Small intestine (tissue), 7 donors: ENCODE results near the gene ZFR. TPM values are rescaled to one million over a fixed set of nuclear protein-coding genes. Genes with fewer than 3 reads are reported as not detected.
"Not testable (repeated sequence)": the region's sequence is repeated elsewhere in the genome, so short reads cannot be mapped to it uniquely, and the experiment has no call there.

Source experiments
- DNase-seq, 2 donors: peaks; one replicate each; pipeline versions ENCODE4 v3.0.0 to v3.0.0-alpha.2; 2013
- FAIRE-seq: peaks from 2 replicates; lab custom pipeline; 2012; peaks lifted over from hg19 to GRCh38; lab: Jason Lieb, UNC
- H3K27ac ChIP-seq, 3 donors: one replicate each; pipeline ENCODE4 v1.5.1; 2013; ENCODE audit warnings: low read length in 2 of 3, mild to moderate bottlenecking in 2 of 3, control low read depth in 1 of 3, inconsistent platforms in 1 of 3, low read depth in 1 of 3, moderate library complexity in 1 of 3
- H3K27me3 ChIP-seq, 3 donors: one replicate each; pipeline ENCODE4 v1.6.1; 2013; ENCODE audit warnings: low read length in 3 of 3, inconsistent platforms in 1 of 3; ENCODE audit not compliant: control insufficient read depth in 3 of 3, insufficient read depth in 3 of 3
- H3K36me3 ChIP-seq, 3 donors: one replicate each; pipeline ENCODE4 v1.6.1; 2013; ENCODE audit warnings: low read length in 3 of 3, inconsistent platforms in 1 of 3, low read depth in 1 of 3, mild to moderate bottlenecking in 1 of 3, moderate library complexity in 1 of 3; ENCODE audit not compliant: control insufficient read depth in 3 of 3, insufficient read depth in 2 of 3
- H3K4me1 ChIP-seq, 3 donors: one replicate each; pipeline ENCODE4 v1.6.1; 2013; ENCODE audit warnings: low read length in 2 of 3, inconsistent platforms in 1 of 3, low read depth in 1 of 3, mild to moderate bottlenecking in 1 of 3, moderate library complexity in 1 of 3; ENCODE audit not compliant: control insufficient read depth in 3 of 3, insufficient read depth in 2 of 3
- H3K4me3 ChIP-seq, 3 donors: one replicate each; pipeline ENCODE4 v1.5.1; 2013; ENCODE audit warnings: low read length in 3 of 3, control low read depth in 1 of 3, inconsistent platforms in 1 of 3, low read depth in 1 of 3, mild to moderate bottlenecking in 1 of 3, moderate library complexity in 1 of 3
- H3K9me3 ChIP-seq, 2 donors: one replicate each; pipeline ENCODE4 v1.6.1; 2013; ENCODE audit warnings: low read depth in 1 of 2, low read length in 1 of 2; ENCODE audit not compliant: control insufficient read depth in 2 of 2, insufficient read depth in 1 of 2
- WGBS, 3 donors: extraction: QIAGEN DNeasy Blood & Tissue Kit; methylation state at CpG; one replicate each; pipeline ENCODE4 v1.1.7; 2013; 5-methylcytosine and 5-hydroxymethylcytosine counted together
- polyA plus RNA-seq, 4 donors: library from polyadenylated mRNA; stranded (reverse) in 3 of 4; unstranded in 1 of 4; fragments of 200-250 nt in 3 of 4; fragments of 120-200 nt in 1 of 4; gene quantifications; one replicate each; pipeline versions ENCODE4 v1.2.1 to v1.2.3, GENCODE V29; 2013
- donor health status: healthy with polysubstance abuse.
- donor health status: control.
- donor health status: control.
- donor health status: Bipolar disorder and iron deficiency.
- donor health status: healthy.

ZFR gene
- polyA plus RNA-seq, 4 donors, result 28.2 to 71.0 (median 30.3) TPM

DNA sequence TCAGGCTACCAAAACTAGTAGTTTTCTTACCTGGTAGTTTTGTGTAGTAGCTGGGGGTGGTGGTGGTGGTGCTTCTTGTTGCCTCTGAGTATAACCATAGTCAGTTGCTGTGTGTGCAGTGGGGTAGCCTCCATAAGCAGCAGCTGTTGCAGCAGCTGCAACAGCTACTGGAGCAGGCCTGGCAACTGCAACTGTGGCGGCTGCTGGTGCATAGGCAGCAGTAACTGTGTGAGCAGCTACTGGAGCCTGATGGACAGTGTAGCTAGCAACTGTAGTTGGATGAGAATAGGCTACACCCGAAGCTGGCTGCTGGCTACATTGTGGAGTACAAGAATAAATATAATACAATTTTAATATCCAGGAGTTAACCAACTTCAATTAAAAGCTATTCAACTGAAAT, 24.7 kb downstream of the ZFR start:
- Histone ChIP-seq H3K36me3 (peaks cover 2 to 34% (median 10%) of the 10 kb centered on the region in 3 donors), H3K4me3 (no peak overlapping the region), H3K9me3 (no peaks in the 10 kb centered on the region), H3K27me3 (no peaks in the 10 kb centered on the region), H3K4me1 (peaks cover 0 to 2% (median 0%) of the 10 kb centered on the region in 3 donors), H3K27ac (no peak overlapping the region)
- WGBS, 3 donors, result 71 to 91% (median 78%) methylated on average over 2 of the region's 2 CpGs
- DNase-seq, result no peak
- no peak for FAIRE-seq

GRCh38 chr5:32413466-32414263, 30.9 kb downstream of the ZFR start:
- peaks cover 12 to 33% (median 12%) of the 10 kb centered on the region in 3 donors for H3K36me3 ChIP-seq
- no peaks in the 10 kb centered on the region for H3K27me3 ChIP-seq
- H3K27ac ChIP-seq, result no peak overlapping the region
- H3K4me1 ChIP-seq, result no peaks in the 10 kb centered on the region
- no peak for DNase-seq
- no peaks in the 10 kb centered on the region for H3K9me3 ChIP-seq
- FAIRE-seq, result no peak
- WGBS, 3 donors, result 95 to 99% (median 95%) methylated on average over 3 of the region's 3 CpGs
- no peak overlapping the region for H3K4me3 ChIP-seq

GRCh38 chr5:32410630-32411029, 33.9 kb downstream of the ZFR start:
- H3K4me1 ChIP-seq, result no peaks in the 10 kb centered on the region
- DNase-seq (no peak), FAIRE-seq (no peak)
- H3K36me3 ChIP-seq, result peaks cover 8 to 29% (median 15%) of the 10 kb centered on the region in 3 donors
- no peaks in the 10 kb centered on the region for H3K27me3 ChIP-seq
- no peaks in the 10 kb centered on the region for H3K9me3 ChIP-seq
- no peak overlapping the region for H3K27ac ChIP-seq
- H3K4me3 ChIP-seq, result no peak overlapping the region

GRCh38 chr5:32406650-32407049, 37.9 kb downstream of the ZFR start:
- H3K27ac ChIP-seq, result no peak overlapping the region
- H3K4me3 ChIP-seq, result no peak overlapping the region
- H3K27me3 ChIP-seq, result no peaks in the 10 kb centered on the region
- H3K4me1 ChIP-seq, result no peaks in the 10 kb centered on the region
- 87 to 96% (median 90%) methylated on average over 2 of the region's 2 CpGs for WGBS, 3 donors
- H3K36me3 ChIP-seq, result peaks cover 17 to 32% (median 19%) of the 10 kb centered on the region in 3 donors
- FAIRE-seq (no peak), DNase-seq (no peak)
- no peaks in the 10 kb centered on the region for H3K9me3 ChIP-seq

GRCh38 chr5:32405507-32405906, 39.0 kb downstream of the ZFR start:
- FAIRE-seq, result no peak

DNA sequence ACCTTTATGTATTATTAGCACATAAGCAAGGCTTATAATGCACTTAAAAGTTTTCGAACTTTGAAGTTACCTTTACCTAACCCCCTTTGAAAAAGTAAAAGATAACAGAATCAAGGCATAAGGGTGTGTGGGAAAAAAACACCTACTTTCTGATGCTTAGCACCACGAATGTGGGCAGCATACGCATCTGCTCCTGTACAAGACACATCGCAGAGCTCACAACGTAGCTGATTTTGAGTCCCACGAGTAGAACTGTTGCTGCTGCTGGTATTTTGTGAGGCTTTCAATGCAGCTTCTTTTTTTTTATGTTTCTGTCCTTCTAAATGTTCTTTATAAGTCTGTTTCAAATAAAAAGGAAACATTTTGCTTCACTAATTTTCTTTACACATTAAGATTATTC, 40.8 kb downstream of the ZFR start:
- H3K27ac ChIP-seq, result no peak overlapping the region
- WGBS, 3 donors, result 88 to 94% (median 89%) methylated on average over 6 of the region's 6 CpGs
- peaks cover 14 to 27% (median 22%) of the 10 kb centered on the region in 3 donors for H3K36me3 ChIP-seq
- no peaks in the 10 kb centered on the region for H3K27me3 ChIP-seq
- no peak overlapping the region for H3K4me3 ChIP-seq
- DNase-seq (no peak), FAIRE-seq (no peak)
- H3K9me3 ChIP-seq, result no peaks in the 10 kb centered on the region
- H3K4me1 ChIP-seq, result no peaks in the 10 kb centered on the region

More at GRCh38 chr5:32405507-32405906, 39.0 kb downstream of the ZFR start:
- H3K27ac ChIP-seq, result no peak overlapping the region
- DNase-seq, result no peak
- WGBS, 3 donors, result 94 to 97% (median 95%) methylated on average over 5 of the region's 5 CpGs
- H3K4me3 ChIP-seq, result no peak overlapping the region
- no peaks in the 10 kb centered on the region for H3K4me1 ChIP-seq
- no peaks in the 10 kb centered on the region for H3K9me3 ChIP-seq
- peaks cover 16 to 34% (median 16%) of the 10 kb centered on the region in 3 donors for H3K36me3 ChIP-seq
- H3K27me3 ChIP-seq, result no peaks in the 10 kb centered on the region

DNA sequence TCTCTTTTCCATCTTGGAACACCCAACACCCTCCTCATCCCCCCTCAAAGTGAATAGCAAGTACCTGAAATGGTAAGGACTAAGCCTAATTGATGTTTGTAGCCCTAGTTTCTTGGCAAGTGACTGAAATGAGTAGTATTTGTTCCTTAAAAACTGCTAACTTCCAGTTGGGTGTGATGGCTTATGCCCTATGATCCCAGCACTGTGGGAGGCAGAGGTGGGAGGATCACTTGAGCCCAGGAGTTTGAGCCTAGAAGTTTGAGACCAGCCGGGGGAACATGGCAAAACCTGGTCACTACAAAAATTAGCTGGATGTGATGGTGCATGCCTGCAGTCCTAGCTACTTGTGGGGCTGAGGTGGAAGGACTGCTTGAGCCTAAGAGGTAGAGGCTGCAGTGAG, 44.1 kb downstream of the ZFR start:
- no peak overlapping the region for H3K27ac ChIP-seq
- no peaks in the 10 kb centered on the region for H3K9me3 ChIP-seq
- DNase-seq (no peak), FAIRE-seq (no peak)
- no peak overlapping the region for H3K4me3 ChIP-seq
- no peaks in the 10 kb centered on the region for H3K27me3 ChIP-seq
- H3K36me3 ChIP-seq, result peaks cover 17 to 38% (median 30%) of the 10 kb centered on the region in 3 donors
- H3K4me1 ChIP-seq, result no peaks in the 10 kb centered on the region
- 93 to 96% (median 94%) methylated on average over 1 of the region's 1 CpG for WGBS, 3 donors

- not testable (repeated sequence) for H3K27ac ChIP-seq, H3K27me3 ChIP-seq, H3K9me3 ChIP-seq, FAIRE-seq, H3K4me1 ChIP-seq, H3K4me3 ChIP-seq
- peaks cover 19 to 33% (median 31%) of the 10 kb centered on the region in 3 donors for H3K36me3 ChIP-seq
- 84 to 89% (median 86%) methylated on average over 10 of the region's 10 CpGs for WGBS, 3 donors
- DNase-seq, result peak; percentile 2 to 14
Measured at GRCh38 chr5:32398754-32399153, 45.8 kb downstream of the ZFR start.
